Measurements from ENCODE around the gene RNPEPL1. TPM values are rescaled to one million over a fixed set of nuclear protein-coding genes. Genes with fewer than 3 reads are reported as not detected.

Gene RNPEPL1
- total RNA-seq, 1 experiment from 2014 or later = 101 TPM

- H3K4me3 ChIP-seq = no peak overlapping the region
- H3K4me1 ChIP-seq (replicated peaks; ENCODE audit: insufficient read depth) = peaks cover 67% of the 10 kb centered on the region
- H3F3A ChIP-seq (ENCODE audit: insufficient read depth, low read depth) = peaks cover 46% of the 10 kb centered on the region
- no peak for DNase-seq
- TF ChIP-seq EZH2 (IDR thresholded peaks at IDR 0.05; ENCODE audit: low read depth) (no peak), CTCF (conservative IDR thresholded peaks at IDR 0.05) (no peak)
- H2AFZ ChIP-seq = no peak overlapping the region
- BruUV-seq (replicated peaks) = no TSS peak
- peaks cover 8% of the 10 kb centered on the region for H4K20me1 ChIP-seq (ENCODE audit: insufficient read depth)
- intact Hi-C loops (cut with micrococcal nuclease; ENCODE audit: unreplicated experiment) = loop anchor here (10.0 kb wide), 2 partner anchors 409 to 499 kb away; no protein-coding TSS in a partner anchor
- peaks cover 18% of the 10 kb centered on the region for H3K36me3 ChIP-seq (ENCODE audit: low read depth)
- CTCF ChIA-PET = no interaction called here
- no peaks in the 10 kb centered on the region for H3K9me3 ChIP-seq (ENCODE audit: insufficient read depth, low read depth)
- no peak overlapping the region for H3K27ac ChIP-seq
- H3K9me2 ChIP-seq (ENCODE audit: insufficient read depth) = no peaks in the 10 kb centered on the region
- H3K4me2 ChIP-seq = peak overlapping the region; percentile 99
- H3K79me2 ChIP-seq (ENCODE audit: low read depth) = peaks cover 48% of the 10 kb centered on the region
- POLR2A ChIA-PET (ENCODE audit: unreplicated experiment) = interaction anchor here (0.6 kb wide), 2 partner anchors 16 to 186 kb away, joined by 3 read pairs; no protein-coding TSS in a partner anchor
- H3K27me3 ChIP-seq (ENCODE audit: insufficient read depth, low read depth) = no peaks in the 10 kb centered on the region
These were observed 4.2 kb upstream of the RNPEPL1 start for GRCh38 chr2:240563951-240564560.

GRCh38 chr2:240564561-240565332 lies 3.5 kb upstream of the RNPEPL1 start:
- peak overlapping the region; percentile 100 for H3K27ac ChIP-seq
- no peak for DNase-seq
- peaks cover 67% of the 10 kb centered on the region for H3K4me1 ChIP-seq (replicated peaks; ENCODE audit: insufficient read depth)
- TF ChIP-seq EZH2 (IDR thresholded peaks at IDR 0.05; ENCODE audit: low read depth) (no peak), CTCF (conservative IDR thresholded peaks at IDR 0.05) (no peak; the same call in 1 of the 2 replicates)
- peaks cover 7% of the 10 kb centered on the region for H4K20me1 ChIP-seq (ENCODE audit: insufficient read depth)
- no peaks in the 10 kb centered on the region for H3K9me3 ChIP-seq (ENCODE audit: insufficient read depth, low read depth)
- H3K4me2 ChIP-seq = peak overlapping the region; percentile 99
- H3K79me2 ChIP-seq (ENCODE audit: low read depth) = peaks cover 48% of the 10 kb centered on the region
- peak overlapping the region; percentile 20; the same call in 1 of the 2 replicates for H3K4me3 ChIP-seq
- H3F3A ChIP-seq (ENCODE audit: insufficient read depth, low read depth) = peaks cover 46% of the 10 kb centered on the region
- ChIA-PET CTCF (interaction anchor here (1.5 to 2.8 kb wide), 2 partner anchors 51 to 107 kb away, joined by 5 to 15 read pairs; no protein-coding TSS in a partner anchor), POLR2A (ENCODE audit: unreplicated experiment) (interaction anchor here (0.6 to 2.3 kb wide), 2 partner anchors 22 to 1073 kb away, joined by 3 to 48 read pairs; partner anchors contain the start of genes ATG4B and CAPN10)
- H3K9me2 ChIP-seq (ENCODE audit: insufficient read depth) = no peaks in the 10 kb centered on the region
- H2AFZ ChIP-seq = no peak overlapping the region
- intact Hi-C loops (cut with micrococcal nuclease; ENCODE audit: unreplicated experiment) = loop anchor here (5.0 to 10.0 kb wide), 7 partner anchors 52 to 500 kb away; partner anchors contain the start of gene GPC1
- BruUV-seq (replicated peaks) = no TSS peak
- H3K27me3 ChIP-seq (ENCODE audit: insufficient read depth, low read depth) = no peaks in the 10 kb centered on the region
- H3K36me3 ChIP-seq (ENCODE audit: low read depth) = peaks cover 13% of the 10 kb centered on the region
